ENCODE data around the gene PLEKHA7. TPM values are rescaled to one million over a fixed set of nuclear protein-coding genes. Genes with fewer than 3 reads are reported as not detected.
"Not testable (repeated sequence)": the region's sequence is repeated elsewhere in the genome, so short reads cannot be mapped to it uniquely, and the experiment has no call there.

PLEKHA7 gene
- 65.0 and 167 TPM in 2 replicates for total RNA-seq
- 40.8 and 97.6 TPM in 2 replicates for polyA plus RNA-seq

- H3K9me3 ChIP-seq (ENCODE audit: low read depth), result no peaks in the 10 kb centered on the region
- no peak for TF ChIP-seq CTCF (IDR thresholded peaks at IDR 0.05; ENCODE audit: low read depth, low read length)
- H3K4me1 ChIP-seq (ENCODE audit: low read depth), result no peaks in the 10 kb centered on the region
- DNase-seq (ENCODE audit: low read depth in 1 of 2, low spot score in 1 of 2), result peak in 1 of 2 donors; percentile 59
- peaks cover 58% of the 10 kb centered on the region for H3K27me3 ChIP-seq
- peak within 1 kb of the TSS; percentile 79 for H3K4me3 ChIP-seq
- no peak within 1 kb of the TSS for H3K27ac ChIP-seq
- H3K36me3 ChIP-seq, result no peaks in the 10 kb centered on the region
Observed at GRCh38 chr11:17014321-17014832, at the start of gene PLEKHA7. TSS of gene PLEKHA7 (minus strand) at chr11:17014414. CDS start at chr11:17014401, 13 bp downstream.

GRCh38 chr11:17063171-17064002, 49.2 kb upstream of the PLEKHA7 start:
- Histone ChIP-seq H3K4me3 (no peak overlapping the region), H3K27me3 (no peaks in the 10 kb centered on the region)
- peak; percentile 90 for TF ChIP-seq CTCF (IDR thresholded peaks at IDR 0.05; ENCODE audit: low read depth, low read length)

GRCh38 chr11:17051146-17051545, 36.9 kb upstream of the PLEKHA7 start:
- H3K9me3 ChIP-seq (ENCODE audit: low read depth); H3K36me3 ChIP-seq; H3K4me1 ChIP-seq (ENCODE audit: low read depth); H3K27ac ChIP-seq; H3K4me3 ChIP-seq; H3K27me3 ChIP-seq; DNase-seq (ENCODE audit: low read depth in 1 of 2, low spot score in 1 of 2): not testable (repeated sequence)

More at GRCh38 chr11:17063171-17064002, 49.2 kb upstream of the PLEKHA7 start:
- H3K27ac ChIP-seq, result no peak overlapping the region
- H3K4me1 ChIP-seq (ENCODE audit: low read depth), result no peaks in the 10 kb centered on the region
- no peaks in the 10 kb centered on the region for H3K36me3 ChIP-seq
- DNase-seq (ENCODE audit: low read depth in 1 of 2, low spot score in 1 of 2), result peak; percentile 71
- no peaks in the 10 kb centered on the region for H3K9me3 ChIP-seq (ENCODE audit: low read depth)

GRCh38 chr11:17048491-17048890, 34.3 kb upstream of the PLEKHA7 start:
- H3K27ac ChIP-seq; H3K9me3 ChIP-seq (ENCODE audit: low read depth); H3K27me3 ChIP-seq; H3K36me3 ChIP-seq; H3K4me3 ChIP-seq; DNase-seq (ENCODE audit: low read depth in 1 of 2, low spot score in 1 of 2); H3K4me1 ChIP-seq (ENCODE audit: low read depth): not testable (repeated sequence)

GRCh38 chr11:17046690-17047089, 32.5 kb upstream of the PLEKHA7 start:
- Histone ChIP-seq H3K4me1 (ENCODE audit: low read depth) (no peaks in the 10 kb centered on the region), H3K27me3 (no peaks in the 10 kb centered on the region), H3K36me3 (no peaks in the 10 kb centered on the region), H3K4me3 (no peak overlapping the region), H3K9me3 (ENCODE audit: low read depth) (no peaks in the 10 kb centered on the region), H3K27ac (no peak overlapping the region)
- no peak for DNase-seq (ENCODE audit: low read depth in 1 of 2, low spot score in 1 of 2)
- TF ChIP-seq CTCF (IDR thresholded peaks at IDR 0.05; ENCODE audit: low read depth, low read length), result no peak

GRCh38 chr11:17036666-17037658, 22.7 kb upstream of the PLEKHA7 start:
- no peaks in the 10 kb centered on the region for H3K4me1 ChIP-seq (ENCODE audit: low read depth)
- H3K36me3 ChIP-seq, result no peaks in the 10 kb centered on the region
- no peaks in the 10 kb centered on the region for H3K9me3 ChIP-seq (ENCODE audit: low read depth)
- H3K27me3 ChIP-seq, result peaks cover 9% of the 10 kb centered on the region
- H3K27ac ChIP-seq, result no peak overlapping the region
- no peak overlapping the region for H3K4me3 ChIP-seq
- peak in 1 of 2 donors; percentile 7 for DNase-seq (ENCODE audit: low read depth in 1 of 2, low spot score in 1 of 2)
- peak; percentile 8 for TF ChIP-seq CTCF (IDR thresholded peaks at IDR 0.05; ENCODE audit: low read depth, low read length)

- H3K27ac ChIP-seq; DNase-seq (ENCODE audit: low read depth in 1 of 2, low spot score in 1 of 2); H3K4me3 ChIP-seq; H3K4me1 ChIP-seq (ENCODE audit: low read depth); H3K9me3 ChIP-seq (ENCODE audit: low read depth); H3K27me3 ChIP-seq; H3K36me3 ChIP-seq: not testable (repeated sequence)
Observed at GRCh38 chr11:17034027-17034426, 19.8 kb upstream of the PLEKHA7 start.

Measured in cardiac muscle cell (in vitro differentiated cells and primary cell).